GM12872 (cell line): ENCODE results near the gene HOXA7.

Experiments used
- TF ChIP-seq, protein P1 (sequence below): IDR thresholded peaks from 3 replicates; pipeline ENCODE4 v1.5.1; 2011; ENCODE audit warnings: low read depth, mild to moderate bottlenecking, low read length, moderate library complexity; ENCODE audit not compliant: insufficient read depth

The HOXA7 gene

DNA sequence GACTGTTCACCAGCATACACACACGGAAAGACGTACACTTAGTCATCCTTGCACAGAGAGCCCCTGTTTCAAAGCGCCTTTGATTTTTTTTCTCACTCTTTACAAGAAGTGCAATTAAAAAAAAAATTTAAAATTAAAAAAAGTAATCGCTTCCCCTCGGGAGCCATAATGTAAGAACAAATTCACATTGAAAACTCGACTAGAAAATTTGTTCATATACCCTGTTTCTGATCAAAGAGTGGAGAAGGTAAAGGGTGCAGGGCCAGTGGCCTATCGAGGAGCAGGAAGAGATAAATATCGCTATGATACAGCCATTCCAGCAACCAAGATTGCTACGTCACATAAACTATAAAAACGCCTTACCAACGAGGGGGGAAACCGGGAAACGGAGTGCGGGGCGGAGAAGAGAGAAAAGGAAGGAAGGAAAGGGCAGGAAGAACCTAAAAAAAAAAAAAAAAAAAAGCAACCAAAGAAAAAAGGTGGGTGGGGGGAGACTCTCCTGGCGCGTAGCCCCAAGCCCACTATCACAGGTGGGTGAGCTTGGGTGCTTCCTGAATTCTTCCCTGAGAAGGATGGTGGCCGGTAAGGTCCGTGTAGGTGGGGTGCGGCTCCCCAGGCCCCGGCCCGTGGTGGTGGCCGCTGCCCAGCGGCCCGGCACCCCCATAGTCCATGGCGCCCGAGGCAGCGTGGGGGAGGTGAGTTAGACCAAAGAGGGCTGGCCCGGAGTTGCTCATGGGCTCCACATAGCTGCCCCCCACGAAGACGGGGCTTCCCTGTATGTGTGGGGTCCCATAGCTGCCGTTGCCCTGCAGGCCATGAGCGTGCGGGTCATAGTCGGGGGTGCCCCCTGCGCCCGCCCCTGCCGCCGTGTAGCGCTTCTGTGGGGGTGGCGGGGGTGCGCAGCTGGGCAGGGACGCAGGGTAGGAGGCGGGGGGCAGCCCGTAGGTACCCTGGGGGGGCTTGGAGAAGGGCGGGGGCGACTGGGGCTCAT is 48.8 kb downstream of the HOXA7 start:
- TF ChIP-seq, protein P1, sequence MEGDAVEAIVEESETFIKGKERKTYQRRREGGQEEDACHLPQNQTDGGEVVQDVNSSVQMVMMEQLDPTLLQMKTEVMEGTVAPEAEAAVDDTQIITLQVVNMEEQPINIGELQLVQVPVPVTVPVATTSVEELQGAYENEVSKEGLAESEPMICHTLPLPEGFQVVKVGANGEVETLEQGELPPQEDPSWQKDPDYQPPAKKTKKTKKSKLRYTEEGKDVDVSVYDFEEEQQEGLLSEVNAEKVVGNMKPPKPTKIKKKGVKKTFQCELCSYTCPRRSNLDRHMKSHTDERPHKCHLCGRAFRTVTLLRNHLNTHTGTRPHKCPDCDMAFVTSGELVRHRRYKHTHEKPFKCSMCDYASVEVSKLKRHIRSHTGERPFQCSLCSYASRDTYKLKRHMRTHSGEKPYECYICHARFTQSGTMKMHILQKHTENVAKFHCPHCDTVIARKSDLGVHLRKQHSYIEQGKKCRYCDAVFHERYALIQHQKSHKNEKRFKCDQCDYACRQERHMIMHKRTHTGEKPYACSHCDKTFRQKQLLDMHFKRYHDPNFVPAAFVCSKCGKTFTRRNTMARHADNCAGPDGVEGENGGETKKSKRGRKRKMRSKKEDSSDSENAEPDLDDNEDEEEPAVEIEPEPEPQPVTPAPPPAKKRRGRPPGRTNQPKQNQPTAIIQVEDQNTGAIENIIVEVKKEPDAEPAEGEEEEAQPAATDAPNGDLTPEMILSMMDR: no peak

DNA sequence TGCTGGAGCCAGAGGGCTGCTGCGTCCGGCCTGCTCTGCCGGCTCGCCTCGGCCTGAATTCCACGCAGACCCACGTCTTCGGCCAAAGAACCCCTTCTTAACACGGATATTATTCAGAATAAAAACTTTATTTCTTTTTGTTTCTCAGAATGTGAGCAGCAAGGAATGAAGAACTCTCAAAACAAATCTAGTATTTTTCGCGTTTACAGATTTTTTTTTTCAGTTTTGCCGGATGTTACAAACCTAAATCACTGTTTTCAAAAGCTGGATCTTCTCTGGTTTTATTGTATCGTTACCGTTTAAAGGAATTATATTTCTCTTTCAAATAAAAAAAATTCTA is 49.6 kb downstream of the HOXA7 start:
- TF ChIP-seq, protein P1: no peak

DNA sequence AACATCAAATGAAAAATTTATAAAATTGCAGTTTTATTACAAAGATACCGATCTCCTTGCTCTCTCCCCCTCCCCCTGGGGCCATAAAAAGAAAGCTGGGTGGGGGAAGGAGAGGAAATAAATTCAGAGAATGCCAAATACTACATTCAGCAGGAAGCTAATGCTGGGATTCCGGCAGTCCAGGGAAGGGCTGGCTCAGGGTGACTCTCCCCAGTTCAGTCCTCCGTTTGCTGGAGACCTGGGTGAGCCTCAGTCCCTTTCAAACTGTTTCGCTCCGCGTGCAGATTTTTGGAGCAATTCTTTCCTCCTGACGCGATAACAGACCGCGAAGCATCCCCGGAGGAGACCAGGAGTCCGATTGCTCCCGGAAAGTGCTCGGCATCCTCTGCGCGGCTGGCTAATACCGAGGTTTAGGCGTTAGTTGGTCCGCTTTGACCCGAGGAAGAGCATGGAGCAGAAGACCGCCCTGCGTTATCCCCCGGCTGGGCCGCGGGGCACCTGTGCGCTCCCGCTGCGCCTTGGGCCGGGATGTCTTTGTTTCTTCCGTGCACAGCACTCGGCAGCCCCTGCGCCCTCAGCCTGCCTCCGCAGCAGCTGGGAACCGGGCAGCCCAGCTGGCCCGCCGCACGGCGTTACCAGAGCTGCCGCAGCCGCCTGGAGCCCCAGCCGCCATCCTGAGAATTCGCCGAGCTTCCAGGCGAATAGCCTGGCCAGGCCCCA is 50.1 kb downstream of the HOXA7 start:
- TF ChIP-seq, protein P1: no peak

DNA sequence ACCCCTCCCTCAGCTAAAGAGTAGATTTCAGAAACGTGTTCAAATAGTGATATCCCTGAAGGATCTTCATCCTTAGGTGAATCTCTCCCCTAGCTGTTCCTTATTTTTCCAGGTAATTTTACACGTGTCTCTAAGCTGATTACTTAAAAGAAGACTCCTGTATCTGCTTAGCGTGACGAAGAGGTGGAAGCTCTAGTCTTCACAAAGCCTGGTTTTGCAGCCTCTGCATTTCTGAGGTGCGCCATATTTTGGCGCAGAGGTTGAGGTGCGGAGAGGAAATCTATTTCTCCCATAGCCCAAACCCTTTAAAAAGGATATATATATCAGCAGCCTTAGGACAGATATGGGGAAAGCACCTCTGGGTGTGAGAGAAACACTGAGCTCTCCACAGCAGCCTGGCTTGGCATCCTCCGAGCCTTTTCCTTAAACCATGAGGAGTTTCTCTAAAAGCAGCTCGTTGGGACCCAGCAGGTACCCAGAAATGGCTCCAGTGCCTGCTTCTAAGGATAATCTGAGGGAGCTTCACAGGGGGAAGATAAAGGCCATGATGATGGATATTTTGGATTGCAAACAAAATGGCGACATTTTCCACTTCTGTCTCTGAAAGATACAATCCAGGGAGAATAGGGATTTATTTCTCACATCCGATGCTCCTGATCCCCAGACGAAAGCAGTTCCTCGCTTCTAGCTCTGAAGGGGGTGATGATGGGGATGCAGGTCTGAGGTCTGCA is 51.0 kb downstream of the HOXA7 start:
- TF ChIP-seq, protein P1: no peak

DNA sequence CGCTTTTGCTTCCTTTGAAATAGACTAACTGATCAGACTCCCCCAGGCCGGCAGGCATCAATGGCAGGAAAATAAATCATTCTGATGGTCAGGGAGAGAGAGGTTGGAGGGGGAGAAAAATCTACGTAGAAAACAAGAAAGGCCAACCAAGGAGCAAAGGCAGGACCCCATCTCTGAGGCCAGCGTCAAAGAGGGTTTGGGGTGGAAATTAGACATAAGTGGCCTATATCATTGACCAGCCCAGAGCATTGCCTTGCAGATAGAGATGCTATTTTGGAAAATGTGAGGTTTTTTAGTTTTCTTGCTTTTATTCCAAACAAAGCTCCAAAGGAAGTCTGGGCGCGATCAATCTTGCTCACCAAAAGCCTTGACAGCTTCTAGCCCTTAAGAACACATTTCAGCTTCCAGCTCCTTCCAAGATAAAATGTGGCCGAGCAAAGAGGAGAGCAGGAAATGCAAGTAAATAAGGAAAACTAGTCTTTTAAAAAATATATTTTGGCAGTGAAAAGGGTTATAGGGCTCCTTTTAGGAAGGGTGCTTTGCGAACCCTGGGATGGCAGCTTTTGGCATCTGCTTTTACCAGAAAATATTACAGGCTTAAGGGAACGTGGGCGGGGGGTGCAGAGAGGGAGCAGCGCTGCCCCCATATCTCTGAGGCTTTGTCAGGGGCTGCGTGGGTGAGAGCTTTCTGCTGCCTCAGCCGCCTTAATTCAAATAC is 52.0 kb downstream of the HOXA7 start:
- TF ChIP-seq, protein P1: no peak
